GM19452 (cell line): ENCODE results near the gene TP53TG5.

ENCODE experiments used
- ATAC-seq: cut with Tn5 transposase; IDR thresholded peaks from one replicate; pipeline ENCODE4 v1.9.1; 2021; ENCODE audit not compliant: unreplicated experiment

Gene TP53TG5

GRCh38 chr20:45329497-45330319, 48.4 kb downstream of the TP53TG5 start:
- no peak for ATAC-seq

- ATAC-seq, result no peak
Observed at GRCh38 chr20:45328451-45328850, 49.7 kb downstream of the TP53TG5 start.

DNA sequence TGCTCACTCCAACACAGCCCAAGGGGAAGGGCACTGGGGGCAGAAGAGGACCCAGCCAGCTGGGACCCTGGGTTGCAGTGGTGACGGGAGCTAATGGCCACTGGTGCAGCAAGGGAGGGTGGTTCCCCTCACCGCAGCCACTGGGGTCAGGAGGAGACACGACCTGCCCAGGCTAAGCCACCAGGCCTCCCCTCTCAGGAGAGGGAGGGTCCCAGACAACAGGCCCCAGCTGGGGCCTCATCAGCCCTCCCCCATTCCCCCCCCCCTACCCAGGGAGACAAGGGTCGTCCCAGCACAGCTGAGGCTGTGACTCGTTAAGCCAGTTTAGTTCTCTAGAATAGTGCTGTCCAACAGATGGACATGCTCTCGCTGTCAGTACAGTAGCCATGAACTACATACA, 52.8 kb downstream of the TP53TG5 start:
- ATAC-seq, result no peak

GRCh38 chr20:45323731-45324130, 54.4 kb downstream of the TP53TG5 start:
- no peak for ATAC-seq

GRCh38 chr20:45322952-45323383, 55.2 kb downstream of the TP53TG5 start:
- ATAC-seq, result no peak
